Thoracic aorta (tissue), 2 donors: ENCODE results near the gene TOM1L1. TPM values are rescaled to one million over a fixed set of nuclear protein-coding genes. Genes with fewer than 3 reads are reported as not detected.

ENCODE experiments used
- ATAC-seq: fragments of 150-250 bp; one replicate; pipeline ENCODE4 v1.8.0; 2017; ENCODE audit warnings: low read depth; ENCODE audit not compliant: insufficient number of reproducible peaks, low FRiP score
- DNase-seq: peaks from one replicate; pipeline ENCODE4 v3.0.0-alpha.2; 2020; ENCODE audit warnings: low spot score
- H3K27ac ChIP-seq, 2 donors: fragments of 200-600 bp; sonication (generic); 1 replicate in 1 of 2; 2 replicates in 1 of 2; pipeline ENCODE4 v1.5.1; 2016; ENCODE audit warnings: mild to moderate bottlenecking in 2 of 2, moderate library complexity in 2 of 2
- H3K27me3 ChIP-seq: fragments of 200-600 bp; sonication (generic); replicated peaks from 2 replicates; pipeline ENCODE4 v1.6.0; 2016; ENCODE audit warnings: mild to moderate bottlenecking; ENCODE audit not compliant: insufficient read depth
- H3K36me3 ChIP-seq: fragments of 200-600 bp; sonication (generic); one replicate; pipeline ENCODE4 v1.5.1; 2016
- H3K4me1 ChIP-seq, 2 donors: fragments of 200-600 bp; sonication (generic); 1 replicate in 1 of 2; 2 replicates in 1 of 2; pipeline versions ENCODE4 v1.5.1 to v1.6.0; 2016; ENCODE audit warnings: low read depth in 2 of 2, mild to moderate bottlenecking in 1 of 2; ENCODE audit not compliant: control insufficient read depth in 1 of 2
- H3K4me3 ChIP-seq: fragments of 200-600 bp; sonication (generic); 2 replicates; pipeline ENCODE4 v1.5.1; 2016; ENCODE audit warnings: mild to moderate bottlenecking
- H3K9me3 ChIP-seq: fragments of 200-600 bp; sonication (generic); 2 replicates; pipeline ENCODE4 v1.5.1; 2016
- total RNA-seq, 2 donors: library from RNA; depleted of rRNA; stranded (reverse); fragments of >200 nt; gene quantifications; one replicate each; pipeline versions ENCODE4 v1.1.0 to v1.2.3, GENCODE V29; 2016
- TF ChIP-seq, protein P1 (sequence below): fragments of 200-600 bp; sonication (generic); IDR thresholded peaks from one replicate; pipeline ENCODE4 v1.5.1; 2019; ENCODE audit warnings: antibody characterized with exemption

TOM1L1 gene
- total RNA-seq, 2 donors from 2014 or later = 42.9 to 62.3 TPM

DNA sequence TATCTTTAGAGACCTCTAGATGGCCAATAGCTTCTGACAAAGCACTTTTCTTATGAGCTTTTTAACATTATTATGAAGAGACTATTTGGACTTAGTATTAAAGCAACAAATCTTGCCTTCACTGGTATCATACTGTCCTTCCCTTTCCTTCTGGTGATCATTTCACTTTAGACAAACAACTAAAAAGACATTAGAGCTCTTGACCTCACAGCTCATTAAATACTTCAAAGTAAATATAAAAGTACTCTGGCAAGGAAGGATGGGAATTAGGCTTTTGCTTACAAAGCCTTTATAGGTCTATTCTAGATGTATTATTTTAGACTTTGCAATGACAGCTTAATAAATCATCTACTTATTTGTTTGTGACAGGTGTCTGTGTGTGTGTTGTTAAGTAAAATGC, 79.0 kb downstream of the TOM1L1 start:
- TF ChIP-seq, protein P1, sequence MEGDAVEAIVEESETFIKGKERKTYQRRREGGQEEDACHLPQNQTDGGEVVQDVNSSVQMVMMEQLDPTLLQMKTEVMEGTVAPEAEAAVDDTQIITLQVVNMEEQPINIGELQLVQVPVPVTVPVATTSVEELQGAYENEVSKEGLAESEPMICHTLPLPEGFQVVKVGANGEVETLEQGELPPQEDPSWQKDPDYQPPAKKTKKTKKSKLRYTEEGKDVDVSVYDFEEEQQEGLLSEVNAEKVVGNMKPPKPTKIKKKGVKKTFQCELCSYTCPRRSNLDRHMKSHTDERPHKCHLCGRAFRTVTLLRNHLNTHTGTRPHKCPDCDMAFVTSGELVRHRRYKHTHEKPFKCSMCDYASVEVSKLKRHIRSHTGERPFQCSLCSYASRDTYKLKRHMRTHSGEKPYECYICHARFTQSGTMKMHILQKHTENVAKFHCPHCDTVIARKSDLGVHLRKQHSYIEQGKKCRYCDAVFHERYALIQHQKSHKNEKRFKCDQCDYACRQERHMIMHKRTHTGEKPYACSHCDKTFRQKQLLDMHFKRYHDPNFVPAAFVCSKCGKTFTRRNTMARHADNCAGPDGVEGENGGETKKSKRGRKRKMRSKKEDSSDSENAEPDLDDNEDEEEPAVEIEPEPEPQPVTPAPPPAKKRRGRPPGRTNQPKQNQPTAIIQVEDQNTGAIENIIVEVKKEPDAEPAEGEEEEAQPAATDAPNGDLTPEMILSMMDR = no peak

DNA sequence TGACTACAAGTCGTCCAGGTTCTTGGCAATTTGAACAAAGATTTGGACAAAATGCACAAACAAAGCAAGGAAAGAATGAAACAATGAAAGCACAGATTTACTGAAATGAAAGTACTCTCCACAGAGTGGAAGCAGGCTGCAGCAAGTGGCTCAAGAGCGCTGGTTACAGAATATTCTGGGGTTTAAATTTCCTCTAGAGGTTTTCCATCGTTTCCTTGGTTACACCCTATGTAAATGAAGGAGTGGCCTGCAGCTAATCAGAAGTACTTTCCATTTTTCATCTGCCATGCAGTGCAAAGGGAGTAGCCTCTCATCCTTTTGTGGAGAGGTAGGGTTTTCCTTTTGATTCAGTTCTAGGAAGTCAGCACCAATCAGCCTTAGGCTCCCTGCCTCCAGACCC, 79.7 kb downstream of the TOM1L1 start:
- Histone ChIP-seq H3K27me3 (no peaks in the 10 kb centered on the region), H3K9me3 (no peaks in the 10 kb centered on the region), H3K27ac (no peak overlapping the region), H3K4me3 (no peak overlapping the region), H3K4me1 (peaks cover 13 to 21% of the 10 kb centered on the region in 2 donors), H3K36me3 (no peaks in the 10 kb centered on the region)
- ATAC-seq (no peak), DNase-seq (no peak)
- TF ChIP-seq, protein P1 = no peak

More for the DNA sequence above, 79.0 kb downstream of the TOM1L1 start:
- Histone ChIP-seq H3K4me1 (peaks cover 13 to 21% of the 10 kb centered on the region in 2 donors), H3K9me3 (no peaks in the 10 kb centered on the region), H3K27ac (no peak overlapping the region), H3K36me3 (no peaks in the 10 kb centered on the region), H3K4me3 (no peak overlapping the region), H3K27me3 (no peaks in the 10 kb centered on the region)
- ATAC-seq (no peak), DNase-seq (no peak)

DNA sequence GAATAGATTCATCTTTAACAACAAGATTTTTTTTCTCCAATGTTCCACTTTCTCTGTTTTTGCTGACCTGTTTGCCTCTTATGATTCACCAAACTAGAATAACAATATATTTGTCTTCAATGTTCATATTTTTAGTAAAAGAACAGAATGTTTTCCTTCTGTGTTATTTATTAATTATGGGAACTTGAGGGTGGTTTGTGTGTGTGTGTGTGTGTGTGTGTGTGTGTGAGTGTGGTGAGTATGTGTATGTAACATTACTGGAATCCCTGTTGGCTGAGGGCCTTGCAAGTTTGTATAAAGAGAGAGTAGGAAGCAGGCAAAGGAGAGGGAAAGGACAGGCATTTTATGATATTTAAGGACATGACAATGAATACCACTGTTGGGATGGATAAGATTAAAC, 81.7 kb downstream of the TOM1L1 start:
- no peaks in the 10 kb centered on the region for H3K9me3 ChIP-seq
- peaks cover 13 to 21% of the 10 kb centered on the region in 2 donors for H3K4me1 ChIP-seq
- no peak overlapping the region for H3K4me3 ChIP-seq
- DNase-seq = peak; percentile 72
- TF ChIP-seq, protein P1 = no peak
- peak overlapping the region; percentile 37 to 76 for H3K27ac ChIP-seq
- no peaks in the 10 kb centered on the region for H3K36me3 ChIP-seq
- peak; percentile 82 for ATAC-seq
- H3K27me3 ChIP-seq = no peaks in the 10 kb centered on the region

DNA sequence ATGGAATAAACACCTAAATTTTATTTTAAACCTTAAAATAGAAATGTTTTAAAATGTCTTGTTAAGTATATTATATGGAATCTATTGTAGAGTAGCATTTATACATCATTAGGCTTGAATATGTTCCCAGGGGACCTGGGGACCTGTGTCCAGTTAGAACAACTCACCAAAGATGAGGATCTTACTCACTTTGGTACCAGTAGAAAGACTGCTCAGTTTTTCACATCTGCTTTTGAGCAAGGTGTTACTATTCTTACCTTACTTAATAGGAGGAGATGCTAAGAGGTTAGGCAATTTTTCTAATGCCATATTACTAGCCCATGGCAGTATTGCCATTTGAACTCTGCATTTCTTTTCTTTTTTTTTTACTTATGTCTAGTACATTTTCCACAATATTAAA, 82.6 kb downstream of the TOM1L1 start:
- no peaks in the 10 kb centered on the region for H3K9me3 ChIP-seq
- peaks cover 13 to 21% of the 10 kb centered on the region in 2 donors for H3K4me1 ChIP-seq
- no peak for DNase-seq
- no peaks in the 10 kb centered on the region for H3K27me3 ChIP-seq
- TF ChIP-seq, protein P1 = no peak
- peak overlapping the region; percentile 37 to 76 for H3K27ac ChIP-seq
- no peak overlapping the region for H3K4me3 ChIP-seq
- no peaks in the 10 kb centered on the region for H3K36me3 ChIP-seq
- no peak for ATAC-seq

DNA sequence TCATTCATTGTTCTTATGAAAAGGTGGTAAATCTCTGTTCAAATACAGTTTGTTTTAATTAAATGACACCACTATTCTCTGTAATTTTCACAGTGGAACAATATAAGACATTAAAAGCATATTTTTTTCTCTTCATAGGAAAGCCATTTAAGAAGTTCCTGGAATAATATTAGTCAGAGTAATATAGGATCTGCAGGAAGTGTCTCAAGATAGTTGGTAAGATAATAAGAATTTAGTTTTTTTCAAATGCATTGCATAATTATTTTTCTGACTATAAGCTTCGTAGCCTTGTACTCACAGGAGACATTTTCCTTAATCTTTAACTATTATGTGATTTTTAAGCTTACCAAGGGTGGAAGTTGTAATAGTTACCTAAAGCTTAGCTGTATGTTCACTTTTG, 84.8 kb downstream of the TOM1L1 start:
- Histone ChIP-seq H3K4me1 (peaks cover 13 to 21% of the 10 kb centered on the region in 2 donors), H3K4me3 (no peak overlapping the region), H3K27ac (no peak overlapping the region), H3K27me3 (no peaks in the 10 kb centered on the region), H3K9me3 (no peaks in the 10 kb centered on the region), H3K36me3 (no peaks in the 10 kb centered on the region)
- DNase-seq (no peak), ATAC-seq (no peak)
- TF ChIP-seq, protein P1 = no peak
